SK-N-SH (cell line): ENCODE measurements around the gene PRPSAP2.

Experiments
- EZH2phosphoT487 ChIP-seq: fragments of 200-600 bp; sonication (generic); IDR thresholded peaks from 2 replicates; pipeline ENCODE4 v1.6.1; 2017; ENCODE audit warnings: low read depth, mixed run types, mild to moderate bottlenecking, antibody characterized with exemption, moderate library complexity, borderline replicate concordance
- MAX ChIP-seq: IDR thresholded peaks from 2 replicates; pipeline ENCODE4 v1.4.0; 2012; ENCODE audit warnings: low read depth
- MEF2A ChIP-seq: IDR thresholded peaks from 2 replicates; pipeline ENCODE4 v1.4.0; 2012; ENCODE audit warnings: low read depth, borderline replicate concordance
- MXI1 ChIP-seq: IDR thresholded peaks from 2 replicates; pipeline ENCODE4 v1.6.1; 2012; ENCODE audit warnings: mild to moderate bottlenecking, low read depth, low read length, improper control_type of control experiment
- RAD21 ChIP-seq: IDR thresholded peaks from 2 replicates; pipeline ENCODE4 v1.6.1; 2012; ENCODE audit warnings: mild to moderate bottlenecking, low read length
- RCOR1 ChIP-seq: fragments of 150-350 bp; IDR thresholded peaks from 2 replicates; pipeline ENCODE4 v1.6.1; 2017; ENCODE audit warnings: antibody characterized with exemption, low read length
- TAF1 ChIP-seq: IDR thresholded peaks from 2 replicates; pipeline ENCODE4 v1.6.1; 2012; ENCODE audit warnings: low read depth, mild to moderate bottlenecking, low read length, moderate library complexity, borderline replicate concordance
- TF ChIP-seq, protein P1 (sequence below): fragments of 200-600 bp; sonication (generic); IDR thresholded peaks from 2 replicates; pipeline ENCODE4 v1.6.1; 2017; ENCODE audit warnings: antibody characterized with exemption, mild to moderate bottlenecking, moderate library complexity

- no peak for TF ChIP-seq MAX
- TF ChIP-seq EZH2phosphoT487: no peak
- TF ChIP-seq, protein P1, sequence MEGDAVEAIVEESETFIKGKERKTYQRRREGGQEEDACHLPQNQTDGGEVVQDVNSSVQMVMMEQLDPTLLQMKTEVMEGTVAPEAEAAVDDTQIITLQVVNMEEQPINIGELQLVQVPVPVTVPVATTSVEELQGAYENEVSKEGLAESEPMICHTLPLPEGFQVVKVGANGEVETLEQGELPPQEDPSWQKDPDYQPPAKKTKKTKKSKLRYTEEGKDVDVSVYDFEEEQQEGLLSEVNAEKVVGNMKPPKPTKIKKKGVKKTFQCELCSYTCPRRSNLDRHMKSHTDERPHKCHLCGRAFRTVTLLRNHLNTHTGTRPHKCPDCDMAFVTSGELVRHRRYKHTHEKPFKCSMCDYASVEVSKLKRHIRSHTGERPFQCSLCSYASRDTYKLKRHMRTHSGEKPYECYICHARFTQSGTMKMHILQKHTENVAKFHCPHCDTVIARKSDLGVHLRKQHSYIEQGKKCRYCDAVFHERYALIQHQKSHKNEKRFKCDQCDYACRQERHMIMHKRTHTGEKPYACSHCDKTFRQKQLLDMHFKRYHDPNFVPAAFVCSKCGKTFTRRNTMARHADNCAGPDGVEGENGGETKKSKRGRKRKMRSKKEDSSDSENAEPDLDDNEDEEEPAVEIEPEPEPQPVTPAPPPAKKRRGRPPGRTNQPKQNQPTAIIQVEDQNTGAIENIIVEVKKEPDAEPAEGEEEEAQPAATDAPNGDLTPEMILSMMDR: no peak
- TF ChIP-seq MEF2A: no peak
- TF ChIP-seq MXI1: no peak
- no peak for TF ChIP-seq TAF1
- no peak for TF ChIP-seq RCOR1
- no peak for TF ChIP-seq RAD21
Measured at GRCh38 chr17:18866866-18867813, 9.2 kb downstream of the PRPSAP2 start.
